Esophagus (tissue), 2 donors: Measurements from ENCODE around the gene MAP1A. TPM values are rescaled to one million over a fixed set of nuclear protein-coding genes. Genes with fewer than 3 reads are reported as not detected.

Experiments used
- H3K27ac ChIP-seq, 2 donors: one replicate each; pipeline ENCODE4 v1.5.1; 2013; ENCODE audit warnings: low read depth in 2 of 2, mild to moderate bottlenecking in 2 of 2, inconsistent platforms in 1 of 2, low read length in 1 of 2, moderate library complexity in 1 of 2
- H3K27me3 ChIP-seq, 2 donors: one replicate each; pipeline ENCODE4 v1.6.1; 2013; ENCODE audit warnings: low read length in 2 of 2, control low read depth in 1 of 2, mild to moderate bottlenecking in 1 of 2; ENCODE audit not compliant: insufficient read depth in 2 of 2, control insufficient read depth in 1 of 2
- H3K36me3 ChIP-seq, 2 donors: one replicate each; pipeline ENCODE4 v1.6.1; 2013; ENCODE audit warnings: low read length in 1 of 2; ENCODE audit not compliant: control insufficient read depth in 2 of 2, insufficient read depth in 2 of 2
- H3K4me1 ChIP-seq, 2 donors: one replicate each; pipeline ENCODE4 v1.6.1; 2013; ENCODE audit warnings: low read length in 1 of 2; ENCODE audit not compliant: control insufficient read depth in 2 of 2, insufficient read depth in 2 of 2
- H3K4me3 ChIP-seq, 2 donors: one replicate each; pipeline ENCODE4 v1.5.1; 2013; ENCODE audit warnings: low read length in 2 of 2, mild to moderate bottlenecking in 2 of 2, low read depth in 1 of 2, moderate library complexity in 1 of 2
- H3K9me3 ChIP-seq, 2 donors: one replicate each; pipeline ENCODE4 v1.6.1; 2013; ENCODE audit warnings: mild to moderate bottlenecking in 2 of 2, low read depth in 1 of 2, low read length in 1 of 2, moderate library complexity in 1 of 2; ENCODE audit not compliant: control insufficient read depth in 2 of 2, insufficient read depth in 1 of 2
- WGBS, 2 donors: extraction: QIAGEN DNeasy Blood & Tissue Kit; methylation state at CpG; one replicate each; pipeline ENCODE4 v1.1.7; 2013; 5-methylcytosine and 5-hydroxymethylcytosine counted together
- polyA plus RNA-seq, 2 donors: library from polyadenylated mRNA; stranded (reverse); fragments of 200-250 nt; gene quantifications; one replicate each; pipeline ENCODE4 v1.2.3, GENCODE V29; 2013
- donor health status: healthy with polysubstance abuse.
- donor health status: Bipolar disorder and iron deficiency.

MAP1A gene
- polyA plus RNA-seq, 2 donors: 0.45 to 0.78 TPM

DNA sequence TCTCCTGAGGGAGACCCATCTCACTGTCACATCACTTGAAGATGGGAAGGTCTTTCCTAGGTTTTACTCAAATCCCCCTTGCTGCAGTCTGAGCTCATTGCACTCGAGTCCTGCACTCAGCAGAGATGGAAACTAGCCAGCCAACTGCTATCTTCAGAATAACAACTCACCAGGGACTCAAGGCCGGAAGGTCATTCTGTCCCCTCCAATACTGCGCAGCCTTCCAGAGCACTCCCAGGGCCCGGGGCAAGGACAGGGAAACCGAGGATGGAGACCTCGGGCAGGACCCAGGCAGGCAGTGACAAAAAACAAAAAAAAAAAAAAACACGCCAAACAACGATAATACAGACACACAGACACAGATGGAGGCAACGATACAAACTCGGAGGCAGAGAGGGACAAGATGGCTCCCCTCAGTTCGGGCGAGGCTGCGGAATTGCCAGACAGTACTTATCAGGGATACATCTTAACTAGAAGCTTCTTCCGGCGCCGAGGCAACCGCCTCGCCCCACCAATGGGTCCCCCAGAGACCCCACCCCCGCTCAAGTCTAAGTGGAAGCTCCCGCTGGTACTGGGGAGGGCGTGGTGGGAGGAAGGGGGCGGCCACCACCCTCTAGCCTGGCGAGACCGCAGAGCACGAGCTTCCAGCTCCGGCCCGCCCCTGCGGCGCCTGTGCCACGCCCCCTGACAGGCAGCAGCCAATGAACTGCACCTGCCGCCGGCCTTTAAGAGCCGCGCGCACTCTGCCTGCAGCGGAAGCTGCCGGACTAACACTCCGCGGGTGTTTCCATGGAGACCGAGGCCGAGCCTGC, 7.0 kb upstream of the MAP1A start:
- 1% methylated on average over 41 of the region's 41 CpGs for WGBS, 2 donors

DNA sequence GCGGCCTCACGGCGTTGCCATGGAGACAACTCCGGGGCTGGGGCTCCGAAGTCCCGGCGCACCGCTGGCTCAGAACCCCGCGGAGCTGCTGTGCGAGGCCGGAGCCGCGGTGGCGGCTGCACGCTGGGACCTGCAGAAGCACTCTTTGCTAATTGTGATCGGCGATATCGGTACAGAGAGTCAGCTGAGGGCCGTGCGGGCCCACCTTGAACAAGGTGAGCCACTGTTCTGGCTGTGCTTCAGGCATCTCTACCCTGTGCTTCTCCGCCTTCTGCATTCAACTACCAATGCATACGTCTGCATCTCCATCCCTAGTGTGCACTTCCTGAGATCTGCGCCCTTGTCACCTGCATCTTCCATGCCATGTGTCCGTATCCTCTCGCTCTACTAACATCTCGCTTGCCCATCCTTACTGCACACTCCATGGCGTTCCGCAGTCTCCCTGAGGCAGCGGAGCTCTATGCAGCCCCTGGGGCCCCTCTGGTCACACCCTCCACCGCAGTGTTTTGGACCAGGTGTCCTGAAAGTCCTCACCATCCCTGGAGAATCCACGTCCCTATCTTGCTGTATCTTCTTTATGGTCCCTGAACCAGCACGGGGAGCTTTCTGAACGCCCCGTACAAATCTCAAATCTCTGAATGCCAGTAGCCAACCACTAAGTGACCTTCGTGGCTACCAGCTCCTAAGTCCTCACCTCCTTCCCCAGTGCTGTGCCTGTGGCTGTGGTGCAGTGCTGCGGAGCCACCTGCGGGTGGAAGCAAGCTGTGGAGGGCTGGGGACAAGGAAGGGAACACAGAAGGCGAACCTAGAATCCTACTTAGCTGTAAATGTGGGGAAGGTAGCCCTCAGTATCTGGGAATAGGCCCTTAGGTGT, 6.2 kb upstream of the MAP1A start:
- no peaks in the 10 kb centered on the region for H3K9me3 ChIP-seq
- H3K36me3 ChIP-seq: no peaks in the 10 kb centered on the region
- peak overlapping the region; percentile 55 to 57 for H3K4me3 ChIP-seq
- H3K4me1 ChIP-seq: peaks cover 0 to 8% of the 10 kb centered on the region in 2 donors
- no peaks in the 10 kb centered on the region for H3K27me3 ChIP-seq
- no peak overlapping the region for H3K27ac ChIP-seq
- 9 to 10% methylated on average over 39 of the region's 39 CpGs for WGBS, 2 donors

More for the DNA sequence above, 7.0 kb upstream of the MAP1A start:
- Histone ChIP-seq H3K27ac (peak overlapping the region; percentile 39 to 68), H3K27me3 (no peaks in the 10 kb centered on the region), H3K9me3 (no peaks in the 10 kb centered on the region), H3K4me1 (peaks cover 0 to 8% of the 10 kb centered on the region in 2 donors), H3K4me3 (peak overlapping the region; percentile 55 to 57), H3K36me3 (no peaks in the 10 kb centered on the region)

DNA sequence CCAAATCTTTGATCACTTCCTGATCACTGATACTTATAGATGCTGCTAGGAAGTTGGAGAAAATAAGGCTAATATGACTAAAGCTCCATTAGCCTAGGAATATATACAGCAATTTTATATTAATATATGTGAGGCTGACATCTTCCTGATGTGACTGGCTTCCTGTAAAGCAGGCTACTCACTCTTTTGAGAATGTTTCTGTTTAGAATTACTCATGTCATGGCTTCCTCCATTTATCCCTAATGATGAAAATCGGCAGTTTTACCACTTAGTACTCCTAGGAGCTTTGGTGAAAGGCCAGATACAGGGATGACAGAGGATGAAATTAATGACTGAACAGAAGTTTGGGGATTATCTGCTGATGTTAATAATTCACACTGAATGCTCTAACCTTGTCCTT, 3.9 kb upstream of the MAP1A start:
- Histone ChIP-seq H3K27ac (no peak overlapping the region), H3K27me3 (no peaks in the 10 kb centered on the region), H3K4me1 (peaks cover 0 to 11% of the 10 kb centered on the region in 2 donors)

DNA sequence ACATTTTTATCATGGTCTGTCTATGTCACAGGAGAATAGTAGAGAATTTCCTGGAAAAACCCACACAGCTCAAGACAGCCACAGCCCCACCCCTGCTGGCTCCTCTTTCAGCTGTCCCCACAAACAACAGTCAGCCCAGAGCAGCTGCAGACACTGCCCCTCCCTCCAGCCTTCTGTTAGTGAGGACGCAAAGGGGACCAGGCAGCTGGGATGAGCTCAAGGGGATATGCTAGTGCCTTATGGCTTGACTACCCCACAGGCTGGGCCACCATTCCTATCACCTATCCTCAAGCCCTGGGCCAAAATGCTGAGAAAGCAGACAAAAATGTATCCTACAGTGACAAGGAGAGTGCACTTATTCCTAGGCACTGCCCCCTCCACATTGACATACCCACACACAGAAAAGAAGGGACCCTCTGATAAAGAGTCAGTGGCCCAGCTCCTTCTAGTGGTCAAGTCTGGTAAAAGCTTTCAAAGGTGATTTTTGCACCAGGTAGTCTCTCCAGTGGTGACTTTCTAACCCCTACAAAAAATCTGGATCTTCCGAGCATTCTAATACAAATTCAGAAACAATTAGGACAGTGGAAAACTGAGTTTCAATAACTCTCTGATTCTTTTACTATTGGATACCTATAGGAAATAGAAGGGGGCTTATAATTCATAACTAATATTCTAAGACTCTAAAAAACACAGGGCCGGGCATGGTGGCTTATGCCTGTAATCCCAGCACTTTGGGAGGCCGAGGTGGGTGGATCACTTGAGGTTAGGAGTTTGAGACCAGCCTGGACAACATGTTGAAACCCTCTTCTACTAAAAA, 3.0 kb upstream of the MAP1A start:
- no peak overlapping the region for H3K27ac ChIP-seq
- H3K4me1 ChIP-seq: peaks cover 0 to 11% of the 10 kb centered on the region in 2 donors
- no peaks in the 10 kb centered on the region for H3K27me3 ChIP-seq
- H3K4me3 ChIP-seq: no peak overlapping the region
- H3K9me3 ChIP-seq: no peaks in the 10 kb centered on the region
- no peaks in the 10 kb centered on the region for H3K36me3 ChIP-seq
- WGBS, 2 donors: 62 to 72% methylated on average over 4 of the region's 4 CpGs

More for the DNA sequence above, 3.9 kb upstream of the MAP1A start:
- no peaks in the 10 kb centered on the region for H3K36me3 ChIP-seq
- 64 to 84% methylated on average over 1 of the region's 1 CpG for WGBS, 2 donors
- H3K4me3 ChIP-seq: no peak overlapping the region
- no peaks in the 10 kb centered on the region for H3K9me3 ChIP-seq

DNA sequence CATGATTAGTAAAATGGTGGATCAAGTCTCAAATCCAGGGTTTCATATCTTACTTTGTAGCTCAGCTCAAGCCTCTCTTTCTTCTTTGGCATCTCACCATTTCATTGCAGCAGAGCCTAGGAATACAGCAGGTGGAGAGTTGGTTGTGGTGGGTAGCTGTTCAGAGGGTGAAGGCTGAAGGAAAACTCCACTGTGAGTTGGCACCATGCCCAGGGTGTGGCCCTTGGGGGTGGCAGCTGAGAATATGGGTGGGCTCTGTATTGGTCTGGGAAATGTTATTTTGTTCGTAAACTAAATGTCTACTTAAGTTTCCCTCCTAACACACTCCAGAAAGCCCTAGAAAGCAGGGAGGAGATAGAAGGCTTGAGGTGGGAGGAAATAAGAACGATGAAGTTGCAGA, 1.7 kb upstream of the MAP1A start:
- H3K4me1 ChIP-seq: peaks cover 0 to 7% of the 10 kb centered on the region in 2 donors
- H3K27me3 ChIP-seq: no peaks in the 10 kb centered on the region
- WGBS, 2 donors: 44 to 48% methylated on average over 2 of the region's 2 CpGs
- H3K4me3 ChIP-seq: no peak overlapping the region
- no peaks in the 10 kb centered on the region for H3K9me3 ChIP-seq
- H3K36me3 ChIP-seq: no peaks in the 10 kb centered on the region
- H3K27ac ChIP-seq: no peak overlapping the region

DNA sequence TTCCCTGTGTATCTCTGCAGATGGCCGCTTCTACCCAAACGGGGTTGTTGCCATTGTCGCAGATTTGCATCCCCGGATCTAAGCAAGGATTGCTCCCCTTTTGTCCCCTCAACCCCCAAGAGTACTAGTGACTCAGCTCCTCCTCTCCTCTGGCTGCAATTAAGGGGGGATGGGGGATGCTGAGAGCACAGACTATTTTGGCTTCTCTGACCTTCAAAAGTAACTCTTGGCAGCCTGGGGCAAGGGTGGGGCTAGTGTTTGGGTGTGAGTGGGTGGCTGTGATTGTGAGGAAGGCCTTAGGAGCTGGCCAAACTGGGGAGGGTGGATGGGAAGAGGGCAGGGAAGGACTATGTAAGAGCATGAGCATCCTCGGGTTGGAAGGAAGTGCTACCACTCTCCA, 1.2 kb upstream of the MAP1A start:
- Histone ChIP-seq H3K9me3 (no peaks in the 10 kb centered on the region), H3K36me3 (no peaks in the 10 kb centered on the region), H3K27ac (no peak overlapping the region), H3K27me3 (no peaks in the 10 kb centered on the region), H3K4me3 (no peak overlapping the region), H3K4me1 (peaks cover 0 to 4% of the 10 kb centered on the region in 2 donors)
- 36 to 55% methylated on average over 5 of the region's 5 CpGs for WGBS, 2 donors

DNA sequence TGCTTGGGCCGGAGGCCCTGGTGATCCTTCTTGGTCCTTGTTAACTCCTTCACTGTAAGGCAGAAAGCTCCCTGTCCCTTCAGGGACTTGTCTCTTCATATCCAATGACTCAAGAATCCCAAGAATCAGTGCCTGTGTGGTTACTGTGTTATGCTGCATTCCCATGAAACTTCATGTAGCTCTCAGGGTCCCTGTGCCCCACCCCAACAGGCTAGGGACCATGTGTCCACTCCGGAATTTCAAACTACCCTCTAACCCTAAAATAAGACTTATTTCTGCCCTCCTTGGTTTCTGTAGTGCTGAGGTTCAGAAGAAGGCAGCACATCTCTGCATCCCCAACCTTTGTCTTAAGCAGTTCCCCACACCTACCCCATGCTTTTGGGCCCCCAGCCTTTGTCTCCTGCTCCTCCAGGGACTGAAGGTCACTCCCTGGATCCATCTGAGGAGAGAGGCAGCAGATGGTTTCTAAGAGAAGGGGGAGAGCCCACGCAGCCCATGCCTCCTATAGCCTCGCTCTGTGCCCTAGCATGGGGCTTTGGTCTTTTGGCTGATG, 531 bp upstream of the MAP1A start:
- Histone ChIP-seq H3K36me3 (peaks cover 0 to under 1% of the 10 kb centered on the region in 2 donors), H3K4me1 (peaks cover 0 to 2% of the 10 kb centered on the region in 2 donors), H3K27me3 (no peaks in the 10 kb centered on the region), H3K27ac (peak overlapping the region; percentile 45 to 57), H3K9me3 (no peaks in the 10 kb centered on the region), H3K4me3 (peak overlapping the region in 1 of 2 donors; percentile 42)
- 36 to 38% methylated on average over 4 of the region's 4 CpGs for WGBS, 2 donors

DNA sequence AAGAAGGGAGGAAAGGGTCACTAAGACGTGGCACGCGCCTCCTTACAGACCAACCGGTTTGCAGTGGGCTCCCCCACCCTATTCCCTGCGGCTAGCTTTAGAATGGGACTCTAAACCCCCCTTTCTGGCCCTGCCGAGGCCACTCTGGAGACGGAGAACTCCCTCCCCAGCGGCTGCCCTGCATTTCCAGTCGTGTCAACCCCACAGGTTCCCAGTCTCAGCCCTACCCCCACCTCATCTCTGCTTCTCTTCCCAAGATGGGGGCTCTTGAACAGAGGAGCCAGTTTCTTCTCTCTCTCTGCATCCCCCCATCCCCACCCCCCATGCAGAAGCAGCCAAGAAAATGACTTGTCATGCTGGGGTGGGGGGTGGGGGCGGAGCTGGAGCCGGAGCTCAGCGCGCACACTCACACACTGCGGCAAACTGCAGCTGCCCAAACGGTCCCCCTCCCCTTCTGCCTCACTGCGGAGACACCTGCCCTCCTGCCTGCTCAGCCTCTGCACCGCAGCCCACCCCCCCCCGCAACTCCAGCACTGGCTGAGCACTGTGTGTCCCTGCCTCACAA, 871 bp downstream of the MAP1A start:
- 6 to 8% methylated on average over 16 to 18 of the region's 18 CpGs for WGBS, 2 donors
- Histone ChIP-seq H3K4me3 (peak overlapping the region; percentile 9 to 42), H3K9me3 (no peaks in the 10 kb centered on the region), H3K27ac (peak overlapping the region; percentile 1 to 71), H3K36me3 (peaks cover 2 to 5% of the 10 kb centered on the region in 2 donors), H3K27me3 (no peaks in the 10 kb centered on the region), H3K4me1 (peaks cover 0 to 2% of the 10 kb centered on the region in 2 donors)
